ENCODE data around the gene PLXDC2.

PLXDC2 gene

GRCh38 chr10:20276127-20276979, 460.1 kb downstream of the PLXDC2 start:
- no peak for DNase-seq (ENCODE audit: low spot score)

GRCh38 chr10:20277820-20278219, 461.6 kb downstream of the PLXDC2 start:
- no peak for DNase-seq (ENCODE audit: low spot score)

- no peak for DNase-seq (ENCODE audit: low spot score)
Observed at GRCh38 chr10:20281579-20281978, 465.3 kb downstream of the PLXDC2 start.

- DNase-seq (ENCODE audit: low spot score) = no peak
Observed at GRCh38 chr10:20287586-20287985, 471.4 kb downstream of the PLXDC2 start.

GRCh38 chr10:20288060-20288459, 471.8 kb downstream of the PLXDC2 start:
- no peak for DNase-seq (ENCODE audit: low spot score)

GRCh38 chr10:20289070-20289828, 473.0 kb downstream of the PLXDC2 start:
- DNase-seq (ENCODE audit: low spot score) = no peak

GRCh38 chr10:20298417-20298816, 482.2 kb downstream of the PLXDC2 start:
- no peak for DNase-seq (ENCODE audit: low spot score)

GRCh38 chr10:20299034-20299736, 483.0 kb downstream of the PLXDC2 start:
- DNase-seq (ENCODE audit: low spot score) = no peak

- DNase-seq (ENCODE audit: low spot score) = no peak
Observed at GRCh38 chr10:20300735-20301134, 484.5 kb downstream of the PLXDC2 start.

- DNase-seq (ENCODE audit: low spot score) = no peak
Observed at GRCh38 chr10:20302033-20302432, 485.8 kb downstream of the PLXDC2 start.

- DNase-seq (ENCODE audit: low spot score) = no peak
Observed at GRCh38 chr10:20303453-20304152, 487.4 kb downstream of the PLXDC2 start.

- no peak for DNase-seq (ENCODE audit: low spot score)
Observed at GRCh38 chr10:20313665-20314064, 497.4 kb downstream of the PLXDC2 start.

GRCh38 chr10:20314431-20314830, 498.2 kb downstream of the PLXDC2 start:
- DNase-seq (ENCODE audit: low spot score) = no peak

- DNase-seq (ENCODE audit: low spot score) = no peak
Observed at GRCh38 chr10:20327954-20328353, 511.7 kb downstream of the PLXDC2 start.

GRCh38 chr10:20330246-20330645, 514.0 kb downstream of the PLXDC2 start:
- no peak for DNase-seq (ENCODE audit: low spot score)

GRCh38 chr10:20334559-20334958, 518.3 kb downstream of the PLXDC2 start:
- DNase-seq (ENCODE audit: low spot score) = no peak

Measured in HuH-7.5 (cell line).